SK-N-SH (cell line): ENCODE measurements around the gene NEK10. TPM values are rescaled to one million over a fixed set of nuclear protein-coding genes. Genes with fewer than 3 reads are reported as not detected.

Experiments
- CTCF ChIA-PET: fragments of 300-600, 350-600 bp; formaldehyde crosslinking; extraction: SDS; loops from one replicate; lab custom pipeline; 2021; lab: Yijun Ruan, JAX
- POLR2A ChIA-PET: fragments of 350-600 bp; sonication (Branson Sonifier 250); formaldehyde crosslinking; extraction: SDS; loops from one replicate; lab custom pipeline; 2020; ENCODE audit warnings: antibody characterized with exemption, inconsistent platforms; lab: Yijun Ruan, JAX
- DNase-seq: peaks from one replicate; pipeline ENCODE4 v3.0.0; 2012
- H2AFZ ChIP-seq: fragments of 200-600 bp; sonication (generic); 2 replicates; pipeline ENCODE4 v1.8.1; 2016; ENCODE audit warnings: antibody characterized with exemption, mild to moderate bottlenecking, low read depth
- H3F3A ChIP-seq: fragments of 200-600 bp; sonication (generic); replicated peaks from 2 replicates; pipeline ENCODE3; 2016; ENCODE audit warnings: antibody characterized with exemption, mild to moderate bottlenecking; ENCODE audit not compliant: insufficient read depth
- H3K27ac ChIP-seq, 2 experiments: fragments of 200-500 bp in 1 of 2; fragments of 200-600 bp in 1 of 2; sonication (Bioruptor generic) in 1 of 2; sonication (generic), shearing (Covaris generic) in 1 of 2; 2 replicates each; pipeline versions ENCODE4 v1.5.1 to v1.6.1; 2014 to 2016; ENCODE audit warnings: low read depth in 2 of 2, inconsistent platforms in 1 of 2, low read length in 1 of 2, mild to moderate bottlenecking in 1 of 2, mixed read lengths in 1 of 2
- H3K27me3 ChIP-seq: fragments of 200-600 bp; sonication (generic), shearing (Covaris generic); 2 replicates; pipeline ENCODE4 v1.6.1; 2016; ENCODE audit warnings: mixed run types; ENCODE audit not compliant: insufficient read depth
- H3K36me3 ChIP-seq, 2 experiments: fragments of 200-500 bp in 1 of 2; fragments of 200-600 bp in 1 of 2; sonication (Bioruptor generic) in 1 of 2; sonication (generic) in 1 of 2; replicated peaks in 1 of 2; 2 replicates each; pipeline versions ENCODE3 to v1.5.1; 2014 to 2016; ENCODE audit warnings: low read length in 1 of 2, mild to moderate bottlenecking in 1 of 2; ENCODE audit not compliant: insufficient read depth in 2 of 2, control insufficient read depth in 1 of 2
- H3K4me1 ChIP-seq, 2 experiments: fragments of 200-500 bp in 1 of 2; fragments of 200-600 bp in 1 of 2; sonication (Bioruptor generic) in 1 of 2; sonication (generic), shearing (Covaris generic) in 1 of 2; 2 replicates each; pipeline versions ENCODE4 v1.5.1 to v1.6.1; 2014 to 2016; ENCODE audit warnings: low read depth in 1 of 2, low read length in 1 of 2, mixed run types in 1 of 2; ENCODE audit not compliant: insufficient read depth in 2 of 2, control insufficient read depth in 1 of 2
- H3K4me2 ChIP-seq: fragments of 200-600 bp; sonication (generic), shearing (Covaris generic); 2 replicates; pipeline ENCODE4 v1.6.1; 2017; ENCODE audit warnings: mixed run types
- H3K4me3 ChIP-seq, 2 experiments: fragments of 200-500 bp in 1 of 2; fragments of 200-600 bp in 1 of 2; sonication (Bioruptor generic) in 1 of 2; sonication (generic), shearing (Covaris generic) in 1 of 2; 2 replicates each; pipeline versions ENCODE4 v1.5.1 to v1.8.1; 2014 to 2016; ENCODE audit warnings: low read depth in 2 of 2, inconsistent platforms in 1 of 2, low read length in 1 of 2, mild to moderate bottlenecking in 1 of 2, mixed read lengths in 1 of 2, moderate library complexity in 1 of 2
- H3K79me2 ChIP-seq: fragments of 200-600 bp; sonication (generic); 2 replicates; pipeline ENCODE4 v1.8.1; 2017; ENCODE audit warnings: mild to moderate bottlenecking; ENCODE audit not compliant: insufficient read depth
- H3K9ac ChIP-seq: fragments of 200-600 bp; sonication (generic); 2 replicates; pipeline ENCODE4 v1.6.1; 2017; ENCODE audit warnings: mixed run types
- H3K9me2 ChIP-seq: fragments of 200-600 bp; sonication (generic); 2 replicates; pipeline ENCODE4 v1.6.1; 2017; ENCODE audit warnings: mixed run types
- H3K9me3 ChIP-seq: fragments of 200-600 bp; sonication (generic); 2 replicates; pipeline ENCODE4 v1.6.1; 2017; ENCODE audit warnings: mixed run types, mild to moderate bottlenecking, moderate library complexity
- H4K20me1 ChIP-seq: fragments of 200-600 bp; sonication (generic); 2 replicates; pipeline ENCODE4 v1.6.1; 2017; ENCODE audit warnings: mild to moderate bottlenecking, mixed run types; ENCODE audit not compliant: insufficient read depth
- CHD2 ChIP-seq: fragments of 150-350 bp; IDR thresholded peaks from 2 replicates; pipeline ENCODE4 v1.6.1; 2018; ENCODE audit warnings: low read length; ENCODE audit not compliant: partially characterized antibody
- FOXJ3 ChIP-seq: sonication (generic); formaldehyde crosslinking; IDR thresholded peaks from 2 replicates; pipeline ENCODE4 v1.5.1; 2020; ENCODE audit warnings: mild to moderate bottlenecking, missing genetic modification reagents
- FOXM1 ChIP-seq: IDR thresholded peaks from 2 replicates; pipeline ENCODE4 v1.4.0; 2012; ENCODE audit warnings: low read depth, mild to moderate bottlenecking
- MEF2A ChIP-seq: IDR thresholded peaks from 2 replicates; pipeline ENCODE4 v1.4.0; 2012; ENCODE audit warnings: low read depth, borderline replicate concordance
- MXI1 ChIP-seq: IDR thresholded peaks from 2 replicates; pipeline ENCODE4 v1.6.1; 2012; ENCODE audit warnings: mild to moderate bottlenecking, low read depth, low read length, improper control_type of control experiment
- NFIC ChIP-seq: IDR thresholded peaks from 2 replicates; pipeline ENCODE4 v1.4.0; 2012; ENCODE audit warnings: borderline replicate concordance
- NRF1 ChIP-seq: IDR thresholded peaks from 2 replicates; pipeline ENCODE4 v1.6.1; 2012; ENCODE audit warnings: low read depth, mild to moderate bottlenecking, low read length
- PBX3 ChIP-seq: IDR thresholded peaks from 2 replicates; pipeline ENCODE4; 2012
- RAD21 ChIP-seq: IDR thresholded peaks from 2 replicates; pipeline ENCODE4 v1.6.1; 2012; ENCODE audit warnings: mild to moderate bottlenecking, low read length
- REST ChIP-seq: IDR thresholded peaks from 2 replicates; pipeline ENCODE4 v1.6.1; 2012; ENCODE audit warnings: mild to moderate bottlenecking, low read depth, low read length, moderate library complexity
- SMC3 ChIP-seq: IDR thresholded peaks from 2 replicates; pipeline ENCODE4 v1.6.1; 2012; ENCODE audit warnings: low read depth, low read length, improper control_type of control experiment
- TAF1 ChIP-seq: IDR thresholded peaks from 2 replicates; pipeline ENCODE4 v1.6.1; 2012; ENCODE audit warnings: low read depth, mild to moderate bottlenecking, low read length, moderate library complexity, borderline replicate concordance
- USF1 ChIP-seq: IDR thresholded peaks from 2 replicates; pipeline ENCODE4 v1.4.0; 2012; ENCODE audit warnings: low read depth, borderline replicate concordance
- USF2 ChIP-seq: fragments of 150-350 bp; IDR thresholded peaks from 2 replicates; pipeline ENCODE4 v1.6.1; 2017; ENCODE audit warnings: antibody characterized with exemption, low read length, low read depth, borderline replicate concordance
- ZBTB33 ChIP-seq: IDR thresholded peaks from 2 replicates; pipeline ENCODE4 v1.4.0; 2012; ENCODE audit warnings: low read depth, borderline replicate concordance
- WGBS: methylation state at CpG from one replicate; pipeline ENCODE4 v1.1.6; 2017; ENCODE audit warnings: low lambda C conversion rate; 5-methylcytosine and 5-hydroxymethylcytosine counted together
- polyA plus RNA-seq, 3 experiments: library from polyadenylated mRNA; depleted of rRNA; stranded (reverse); fragments of >200 nt; gene quantifications; 2 replicates each; pipeline ENCODE4 v1.2.3, GENCODE V29; 2012

Gene NEK10
- polyA plus RNA-seq, 1 of the 3 experiments (the other 2 are of a cell fraction) = 1.0 TPM

GRCh38 chr3:27219127-27219845, 149.9 kb downstream of the NEK10 start (continued):
- TF ChIP-seq ZBTB33 = no peak

- H3K9ac ChIP-seq = no peak overlapping the region
- H3K4me1 ChIP-seq = no peaks in the 10 kb centered on the region
- WGBS = 54% methylated on average over 5 of the region's 5 CpGs
- peak overlapping the region; percentile 29; the same call in 1 of the 2 replicates for H3K4me2 ChIP-seq
- no peak for DNase-seq
- ChIA-PET POLR2A (no interaction called here), CTCF (no interaction called here)
- H3K79me2 ChIP-seq = no peaks in the 10 kb centered on the region
- no peak overlapping the region for H3K4me3 ChIP-seq
- no peaks in the 10 kb centered on the region for H3K27me3 ChIP-seq
- no peaks in the 10 kb centered on the region for H3K9me2 ChIP-seq
- H3F3A ChIP-seq = peaks cover 17% of the 10 kb centered on the region
- H2AFZ ChIP-seq = no peak overlapping the region
- no peaks in the 10 kb centered on the region for H3K9me3 ChIP-seq
- H3K27ac ChIP-seq = peak overlapping the region in 1 of 2 experiments; percentile 50; a peak in 2 of 4 replicates
- no peaks in the 10 kb centered on the region for H4K20me1 ChIP-seq
- H3K36me3 ChIP-seq = no peaks in the 10 kb centered on the region
- TF ChIP-seq RAD21 = no peak
- TF ChIP-seq USF1 = no peak
- no peak for TF ChIP-seq USF2
- TF ChIP-seq SMC3 = no peak
- no peak for TF ChIP-seq FOXJ3
- no peak for TF ChIP-seq CHD2
- no peak for TF ChIP-seq MEF2A
- no peak; the same call in 1 of the 2 replicates for TF ChIP-seq NFIC
- peak; percentile 70 for TF ChIP-seq PBX3
- TF ChIP-seq FOXM1 = no peak
- no peak for TF ChIP-seq NRF1
- TF ChIP-seq REST = no peak
- TF ChIP-seq MXI1 = no peak
- TF ChIP-seq TAF1 = no peak
- no peak for TF ChIP-seq ZBTB33
Observed at GRCh38 chr3:27216955-27217552, 152.1 kb downstream of the NEK10 start.
